Duodenal mucosa (tissue), 2 donors: Measurements from ENCODE around the gene SPTBN4.
"Not testable (repeated sequence)": the region's sequence is repeated elsewhere in the genome, so short reads cannot be mapped to it uniquely, and the experiment has no call there.

ENCODE experiments used
- H3K27ac ChIP-seq: one replicate; pipeline ENCODE4 v1.7.0; 2013; ENCODE audit warnings: low read depth, low read length
- H3K27me3 ChIP-seq, 2 donors: one replicate each; pipeline ENCODE4 v1.7.0; 2013; ENCODE audit warnings: low read length in 2 of 2, control low read depth in 1 of 2; ENCODE audit not compliant: insufficient read depth in 2 of 2, control insufficient read depth in 1 of 2
- H3K36me3 ChIP-seq, 2 donors: one replicate each; pipeline ENCODE4 v1.7.0; 2013; ENCODE audit warnings: low read length in 2 of 2, control low read depth in 1 of 2; ENCODE audit not compliant: insufficient read depth in 2 of 2, control insufficient read depth in 1 of 2
- H3K4me1 ChIP-seq, 2 donors: one replicate each; pipeline ENCODE4 v1.7.0; 2013; ENCODE audit warnings: low read length in 2 of 2, control low read depth in 1 of 2; ENCODE audit not compliant: insufficient read depth in 2 of 2, control insufficient read depth in 1 of 2
- H3K4me3 ChIP-seq, 2 donors: one replicate each; pipeline ENCODE4 v1.7.0; 2013; ENCODE audit warnings: low read length in 2 of 2, low read depth in 1 of 2
- H3K9ac ChIP-seq, 2 donors: one replicate each; pipeline ENCODE4 v1.7.0; 2013; ENCODE audit warnings: low read length in 2 of 2, low read depth in 1 of 2
- H3K9me3 ChIP-seq, 2 donors: one replicate each; pipeline ENCODE4 v1.7.0; 2013; ENCODE audit warnings: low read length in 2 of 2, control low read depth in 1 of 2; ENCODE audit not compliant: control insufficient read depth in 1 of 2

The SPTBN4 gene

GRCh38 chr19:40423938-40424337, 42.9 kb upstream of the SPTBN4 start:
- no peaks in the 10 kb centered on the region for H3K9me3 ChIP-seq
- H3K27me3 ChIP-seq, result no peaks in the 10 kb centered on the region
- no peak overlapping the region for H3K27ac ChIP-seq
- peaks cover 14 to 23% of the 10 kb centered on the region in 2 donors for H3K4me1 ChIP-seq
- no peak overlapping the region for H3K9ac ChIP-seq
- no peak overlapping the region for H3K4me3 ChIP-seq
- peaks cover 6 to 13% of the 10 kb centered on the region in 2 donors for H3K36me3 ChIP-seq

DNA sequence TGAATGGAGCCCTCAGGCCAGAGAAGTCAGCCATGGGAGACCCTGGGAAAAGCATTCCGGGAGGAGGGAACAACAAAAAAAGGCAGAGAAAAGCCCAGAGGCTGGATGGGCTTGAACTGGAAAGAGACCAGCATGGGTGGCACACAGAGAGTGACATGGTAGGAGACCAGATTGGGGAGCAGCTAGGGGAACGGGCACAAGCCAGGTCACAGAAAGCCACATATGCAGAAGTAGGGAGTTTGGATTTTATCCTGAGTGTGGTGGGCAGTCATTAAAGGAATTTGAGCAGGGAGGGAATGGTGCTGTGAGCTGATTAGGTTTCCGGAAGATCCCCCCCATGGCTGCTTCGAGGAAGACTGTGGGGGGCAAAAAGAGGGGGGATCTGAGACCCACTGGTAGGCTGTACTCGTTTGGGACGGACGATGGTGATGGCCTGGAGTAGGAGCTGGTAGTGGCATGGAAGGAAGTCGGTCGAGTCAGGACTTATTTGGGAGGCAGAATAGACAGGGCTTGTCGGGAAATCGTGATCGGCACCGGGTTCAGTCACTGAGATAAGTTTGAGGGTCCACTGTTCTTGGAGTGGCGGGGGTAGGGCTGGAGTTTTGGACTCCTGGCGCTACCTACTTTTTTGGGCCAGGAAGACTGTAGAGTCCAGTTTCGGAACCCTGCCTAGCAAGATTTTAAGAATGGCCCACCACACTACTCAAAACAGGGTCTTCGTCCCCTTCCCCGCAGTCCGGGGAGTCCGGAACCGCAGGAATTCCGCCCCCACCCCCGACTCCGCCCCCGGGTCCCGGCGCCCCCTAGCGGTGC, 42.0 kb upstream of the SPTBN4 start:
- peak overlapping the region; percentile 84 to 97 for H3K4me3 ChIP-seq
- H3K27me3 ChIP-seq, result no peaks in the 10 kb centered on the region
- no peaks in the 10 kb centered on the region for H3K9me3 ChIP-seq
- peak overlapping the region; percentile 97 for H3K27ac ChIP-seq
- peaks cover 14 to 23% of the 10 kb centered on the region in 2 donors for H3K4me1 ChIP-seq
- H3K9ac ChIP-seq, result peak overlapping the region; percentile 95 to 99
- H3K36me3 ChIP-seq, result peaks cover 6 to 13% of the 10 kb centered on the region in 2 donors

DNA sequence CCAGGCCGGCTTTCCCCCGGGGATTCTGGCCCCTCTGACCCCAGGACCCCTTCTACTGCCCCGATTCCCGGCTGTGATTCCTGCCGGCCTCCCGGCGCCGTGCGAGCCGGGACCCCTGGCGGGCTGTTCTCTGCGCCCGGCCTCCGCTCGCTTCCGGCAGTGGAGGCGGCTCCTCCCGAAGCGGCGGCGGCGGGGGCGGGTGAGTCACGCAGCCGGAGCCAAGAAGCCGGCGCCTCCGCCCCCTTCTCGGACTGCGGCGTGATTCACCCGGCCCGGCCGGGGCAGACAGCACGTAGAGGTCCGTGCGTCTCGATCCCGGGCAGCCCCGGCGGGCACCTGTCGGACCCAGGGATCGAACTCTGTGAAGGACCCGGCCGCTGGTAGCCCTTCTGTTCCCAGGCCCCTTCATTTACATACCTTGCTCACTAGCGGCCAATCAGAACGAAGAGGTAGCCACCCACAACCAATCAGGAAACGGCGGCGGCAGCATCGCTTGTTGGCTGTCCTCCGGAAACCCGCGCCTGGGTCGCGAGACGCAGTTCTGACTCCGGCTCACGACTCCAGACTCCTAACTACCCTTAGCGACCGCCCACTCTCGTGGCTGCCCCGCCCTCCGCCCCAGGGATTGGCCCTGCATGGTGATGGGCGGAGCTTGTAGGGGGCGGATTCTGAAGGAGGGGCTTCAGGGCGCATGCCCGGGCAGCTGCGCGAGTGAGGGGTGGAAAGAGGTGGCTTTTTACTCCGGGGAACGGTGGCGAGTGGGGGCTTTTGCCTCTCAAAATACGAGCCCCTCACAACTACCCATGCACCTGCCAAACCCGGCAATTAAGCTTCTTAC, 41.1 kb upstream of the SPTBN4 start, which contains the start of gene SERTAD1:
TSS of gene SERTAD1 (minus strand) at position 543 of the 838 bp plus-strand sequence. CDS start 2,446 bp downstream, outside the sequence.
- Histone ChIP-seq H3K9me3 (no peaks in the 10 kb centered on the region), H3K27ac (peak within 1 kb of the TSS; percentile 97), H3K27me3 (no peaks in the 10 kb centered on the region), H3K4me1 (peaks cover 14 to 23% of the 10 kb centered on the region in 2 donors), H3K4me3 (peak within 1 kb of the TSS; percentile 84 to 97), H3K9ac (peak within 1 kb of the TSS; percentile 95 to 99), H3K36me3 (peaks cover 6 to 13% of the 10 kb centered on the region in 2 donors)

DNA sequence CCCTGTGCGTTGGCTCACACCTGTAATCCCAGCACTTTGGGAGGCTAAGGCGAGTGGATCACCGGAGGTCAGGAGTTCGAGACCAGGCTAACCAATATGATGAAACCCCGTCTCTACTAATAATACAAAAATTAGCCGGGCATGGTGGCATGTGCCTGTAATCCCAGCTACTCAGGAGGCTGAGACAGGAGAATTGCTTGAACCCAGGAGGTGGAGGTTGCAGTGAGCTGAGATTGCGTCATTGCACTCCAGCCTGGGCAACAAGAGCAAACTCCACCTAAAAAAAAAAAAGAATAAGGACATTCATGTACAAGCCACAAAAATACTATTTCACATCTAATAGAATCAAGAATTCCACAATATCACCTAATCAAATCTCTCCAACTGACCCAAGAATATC, 38.6 kb upstream of the SPTBN4 start:
- H3K9ac ChIP-seq, H3K36me3 ChIP-seq, H3K9me3 ChIP-seq, H3K4me3 ChIP-seq, H3K27ac ChIP-seq, H3K27me3 ChIP-seq: not testable (repeated sequence)
- peaks cover 4 to 17% of the 10 kb centered on the region in 2 donors for H3K4me1 ChIP-seq

GRCh38 chr19:40430242-40430641, 36.6 kb upstream of the SPTBN4 start:
- peaks cover 0 to 15% of the 10 kb centered on the region in 2 donors for H3K4me1 ChIP-seq
- H3K36me3 ChIP-seq, H3K27me3 ChIP-seq, H3K4me3 ChIP-seq, H3K27ac ChIP-seq, H3K9me3 ChIP-seq, H3K9ac ChIP-seq: not testable (repeated sequence)

DNA sequence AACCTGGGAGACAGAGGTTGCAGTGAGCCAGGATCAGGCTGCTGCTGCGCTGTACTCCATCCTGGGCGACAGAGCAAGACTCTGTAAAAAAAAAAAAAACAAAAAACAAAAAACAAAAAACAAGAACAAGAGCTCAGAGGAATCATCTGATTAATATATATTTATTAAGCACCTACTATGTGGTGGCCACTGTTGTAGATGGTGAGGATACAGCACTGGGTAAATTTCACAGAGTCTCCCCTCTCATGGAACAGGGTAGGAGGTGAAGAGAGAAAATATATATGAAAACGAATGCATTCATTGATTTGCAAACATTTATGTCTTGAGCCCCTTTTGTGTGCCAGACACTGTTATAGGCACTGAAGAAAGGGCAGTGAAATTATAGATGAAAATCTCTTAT, 35.1 kb upstream of the SPTBN4 start:
- Histone ChIP-seq H3K36me3 (no peaks in the 10 kb centered on the region), H3K4me3 (no peak overlapping the region), H3K27me3 (no peaks in the 10 kb centered on the region), H3K9me3 (no peaks in the 10 kb centered on the region), H3K4me1 (peaks cover 0 to 10% of the 10 kb centered on the region in 2 donors), H3K27ac (no peak overlapping the region), H3K9ac (no peak overlapping the region)

GRCh38 chr19:40432760-40433159, 34.0 kb upstream of the SPTBN4 start:
- H3K9me3 ChIP-seq, H3K27ac ChIP-seq, H3K36me3 ChIP-seq, H3K27me3 ChIP-seq: not testable (repeated sequence)
- peak overlapping the region in 1 of 2 donors; percentile 73 for H3K4me3 ChIP-seq
- H3K9ac ChIP-seq, result peak overlapping the region; percentile 87 to 94
- H3K4me1 ChIP-seq, result peaks cover 0 to 10% of the 10 kb centered on the region in 2 donors

- H3K36me3 ChIP-seq, result no peaks in the 10 kb centered on the region
- peak overlapping the region; percentile 87 to 94 for H3K9ac ChIP-seq
Observed at GRCh38 chr19:40433391-40434216, 33.2 kb upstream of the SPTBN4 start.

GRCh38 chr19:40438284-40438683, 28.5 kb upstream of the SPTBN4 start:
- H3K4me1 ChIP-seq, result peaks cover 10 to 12% of the 10 kb centered on the region in 2 donors
- H3K9ac ChIP-seq, result no peak overlapping the region
- H3K36me3 ChIP-seq, result peaks cover 14 to 20% of the 10 kb centered on the region in 2 donors
- H3K4me3 ChIP-seq, result no peak overlapping the region
- no peaks in the 10 kb centered on the region for H3K27me3 ChIP-seq
- H3K9me3 ChIP-seq, result no peaks in the 10 kb centered on the region
- H3K27ac ChIP-seq, result no peak overlapping the region

More at GRCh38 chr19:40433391-40434216, 33.2 kb upstream of the SPTBN4 start:
- peaks cover 0 to 10% of the 10 kb centered on the region in 2 donors for H3K4me1 ChIP-seq
- no peaks in the 10 kb centered on the region for H3K27me3 ChIP-seq
- H3K4me3 ChIP-seq, result peak overlapping the region; percentile 68 to 73
- H3K9me3 ChIP-seq, result no peaks in the 10 kb centered on the region
- H3K27ac ChIP-seq, result peak overlapping the region; percentile 94
